GM23248 (cell line): ENCODE measurements around the gene SLC16A11.

Source experiments
- EZH2 ChIP-seq: fragments of 200-600 bp; sonication (generic); IDR thresholded peaks from 2 replicates; pipeline ENCODE4 v1.6.1; 2018; ENCODE audit warnings: antibody characterized with exemption, mild to moderate bottlenecking; ENCODE audit not compliant: insufficient read depth, poor library complexity, severe bottlenecking
- EZH2phosphoT487 ChIP-seq: fragments of 200-600 bp; sonication (generic); IDR thresholded peaks from 2 replicates; pipeline ENCODE4 v1.6.1; 2018; ENCODE audit warnings: antibody characterized with exemption, moderate library complexity, mild to moderate bottlenecking, low read depth; ENCODE audit not compliant: insufficient read depth

GRCh38 chr17:6998855-6999508 lies 44.9 kb downstream of the SLC16A11 start:
- no peak for TF ChIP-seq EZH2
- no peak for TF ChIP-seq EZH2phosphoT487
